Measurements from ENCODE around the gene TREH.
"Not testable (repeated sequence)": the region's sequence is repeated elsewhere in the genome, so short reads cannot be mapped to it uniquely, and the experiment has no call there.

TREH gene

DNA sequence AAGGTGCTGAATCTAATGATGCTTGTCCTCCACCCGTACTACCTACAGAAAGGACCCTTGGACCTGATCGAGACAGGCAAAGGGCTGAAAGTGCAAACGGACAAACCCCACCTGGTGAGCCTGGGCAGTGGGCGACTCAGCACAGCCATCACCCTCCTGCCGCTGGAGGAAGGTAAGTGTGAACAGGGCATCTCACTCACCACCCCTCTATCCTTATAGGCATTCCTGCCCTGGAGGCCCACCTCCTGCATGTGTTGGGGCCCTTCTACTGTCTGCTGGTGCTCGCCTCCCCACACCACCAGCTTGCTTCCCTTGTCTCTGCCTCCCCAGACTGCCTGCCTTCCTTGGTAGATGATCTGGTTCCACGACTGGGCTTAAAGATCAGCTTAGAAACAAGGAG is 64.9 kb downstream of the TREH start:
- Mint-ChIP-seq H3K4me3 (no peak overlapping the region), H3K27me3 (ENCODE audit: low read depth) (peaks cover 25% of the 10 kb centered on the region)

DNA sequence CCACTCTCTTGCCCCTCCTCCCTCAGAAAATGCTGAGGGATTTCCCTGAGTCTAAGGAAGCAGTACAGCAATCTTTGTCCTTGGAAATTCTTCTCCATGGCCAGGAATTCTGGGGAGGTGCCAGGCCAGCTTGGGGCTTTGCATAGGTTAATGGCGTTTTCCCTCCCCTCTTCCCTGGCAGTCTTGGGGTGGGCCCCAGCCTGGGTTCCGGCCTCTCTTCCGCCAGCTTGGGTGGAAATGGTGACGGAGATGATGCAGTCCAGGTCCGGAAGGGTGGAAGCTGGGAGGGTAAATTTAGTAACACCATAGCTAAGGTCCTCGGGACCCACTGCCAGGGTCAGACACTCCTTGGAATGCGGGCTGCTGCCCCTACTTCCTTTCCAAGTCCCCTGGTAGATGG is 67.1 kb downstream of the TREH start:
- Mint-ChIP-seq H3K9me3 (no peaks in the 10 kb centered on the region), H3K27ac (no peak overlapping the region), H3K4me3 (no peak overlapping the region), H3K27me3 (ENCODE audit: low read depth) (peaks cover 36% of the 10 kb centered on the region), H3K36me3 (ENCODE audit: low read depth) (peaks cover 3% of the 10 kb centered on the region), H3K4me1 (ENCODE audit: low read depth) (peaks cover 18% of the 10 kb centered on the region)

More for the DNA sequence above, 64.9 kb downstream of the TREH start:
- no peaks in the 10 kb centered on the region for H3K9me3 Mint-ChIP-seq
- H3K4me1 Mint-ChIP-seq (ENCODE audit: low read depth), result peaks cover 7% of the 10 kb centered on the region
- H3K27ac Mint-ChIP-seq, result no peak overlapping the region
- no peaks in the 10 kb centered on the region for H3K36me3 Mint-ChIP-seq (ENCODE audit: low read depth)

DNA sequence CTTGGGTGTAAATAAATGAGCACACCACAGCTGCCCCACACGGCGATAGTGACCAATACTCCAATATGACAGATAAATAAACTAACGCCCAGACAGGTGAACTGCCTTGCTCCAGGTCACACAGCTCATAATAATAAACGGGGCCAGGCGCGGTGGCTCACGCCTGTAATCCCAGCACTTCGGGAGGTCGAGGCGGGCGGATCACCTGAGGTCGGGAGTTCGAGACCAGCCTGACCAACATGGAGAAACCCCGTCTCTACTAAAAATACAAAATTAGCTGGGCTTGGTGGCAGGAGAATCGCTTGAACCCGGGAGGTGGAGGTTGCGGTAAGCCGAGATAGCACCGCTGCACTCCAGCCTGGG is 68.0 kb downstream of the TREH start:
- H3K27ac Mint-ChIP-seq; H3K36me3 Mint-ChIP-seq (ENCODE audit: low read depth); H3K9me3 Mint-ChIP-seq: not testable (repeated sequence)
- Mint-ChIP-seq H3K4me3 (peak overlapping the region; percentile 53), H3K4me1 (ENCODE audit: low read depth) (peaks cover 22% of the 10 kb centered on the region), H3K27me3 (ENCODE audit: low read depth) (peaks cover 42% of the 10 kb centered on the region)

DNA sequence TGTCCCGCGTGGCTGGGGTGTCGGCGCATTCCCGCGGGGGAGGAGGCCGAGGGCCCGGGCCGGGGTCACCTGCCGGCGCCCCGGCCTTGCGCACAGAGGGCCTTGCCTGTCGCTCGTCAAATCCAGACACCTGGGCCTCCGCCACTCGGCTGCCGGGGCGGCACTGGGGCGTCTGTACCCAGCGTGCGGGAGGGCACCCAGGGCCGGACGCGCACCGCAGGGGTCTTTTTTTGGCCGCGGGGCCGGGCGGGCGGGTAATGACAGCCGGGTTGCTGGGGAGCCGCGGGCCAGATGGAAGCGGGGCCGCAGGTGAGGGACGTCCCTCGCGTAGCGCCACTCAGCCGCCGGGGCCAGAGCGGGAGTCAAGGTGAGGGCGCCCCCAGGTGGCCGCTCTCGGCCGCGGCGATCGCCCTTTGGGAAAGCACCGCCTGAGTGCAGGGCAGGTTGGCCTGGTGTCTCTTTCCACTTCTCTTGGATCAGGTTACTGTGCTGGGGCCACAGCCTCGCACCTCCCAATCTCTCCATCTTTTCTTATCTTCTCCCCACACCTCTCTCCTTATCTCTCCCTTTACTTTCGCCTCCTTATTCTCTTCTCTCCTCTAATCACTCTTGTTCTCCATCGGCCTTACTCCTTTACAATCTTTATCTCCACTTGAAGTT is 68.5 kb downstream of the TREH start:
- H3K27ac Mint-ChIP-seq, result no peak overlapping the region
- H3K9me3 Mint-ChIP-seq, result no peaks in the 10 kb centered on the region
- peaks cover 3% of the 10 kb centered on the region for H3K36me3 Mint-ChIP-seq (ENCODE audit: low read depth)
- H3K4me3 Mint-ChIP-seq, result peak overlapping the region; percentile 53
- H3K4me1 Mint-ChIP-seq (ENCODE audit: low read depth), result peaks cover 22% of the 10 kb centered on the region
- peaks cover 47% of the 10 kb centered on the region for H3K27me3 Mint-ChIP-seq (ENCODE audit: low read depth)

DNA sequence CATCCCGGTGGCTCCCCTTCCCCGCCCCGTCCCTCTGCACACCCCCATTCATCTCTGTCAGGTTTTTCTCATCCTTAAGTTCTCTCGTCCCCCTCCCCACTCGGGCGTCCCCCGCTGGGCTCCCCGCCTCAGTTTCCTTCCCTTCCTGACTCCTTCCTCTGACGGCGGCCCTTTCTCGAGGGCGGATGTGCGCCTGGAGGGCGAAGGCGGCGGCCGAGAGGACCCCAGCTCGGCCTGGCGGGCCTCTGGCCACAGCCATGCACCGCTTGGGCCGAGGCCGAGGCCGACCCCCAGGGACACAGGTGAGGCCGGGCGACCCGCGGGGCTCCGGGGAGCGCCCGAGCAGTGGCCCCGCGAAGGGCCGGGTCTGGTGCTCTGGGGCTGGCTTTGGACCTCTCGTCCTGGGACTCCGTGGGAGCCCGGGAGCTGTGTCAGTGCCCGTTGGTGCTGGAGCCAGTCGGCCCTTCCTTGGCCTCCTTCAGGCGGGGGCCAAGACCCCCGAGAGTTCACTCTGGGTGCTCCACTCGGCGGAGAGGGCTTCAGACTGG is 69.2 kb downstream of the TREH start:
- H3K36me3 Mint-ChIP-seq (ENCODE audit: low read depth), result peaks cover 3% of the 10 kb centered on the region
- no peak overlapping the region for H3K27ac Mint-ChIP-seq
- peaks cover 22% of the 10 kb centered on the region for H3K4me1 Mint-ChIP-seq (ENCODE audit: low read depth)
- H3K4me3 Mint-ChIP-seq, result peak overlapping the region; percentile 69
- H3K27me3 Mint-ChIP-seq (ENCODE audit: low read depth), result peaks cover 47% of the 10 kb centered on the region
- H3K9me3 Mint-ChIP-seq, result no peaks in the 10 kb centered on the region

DNA sequence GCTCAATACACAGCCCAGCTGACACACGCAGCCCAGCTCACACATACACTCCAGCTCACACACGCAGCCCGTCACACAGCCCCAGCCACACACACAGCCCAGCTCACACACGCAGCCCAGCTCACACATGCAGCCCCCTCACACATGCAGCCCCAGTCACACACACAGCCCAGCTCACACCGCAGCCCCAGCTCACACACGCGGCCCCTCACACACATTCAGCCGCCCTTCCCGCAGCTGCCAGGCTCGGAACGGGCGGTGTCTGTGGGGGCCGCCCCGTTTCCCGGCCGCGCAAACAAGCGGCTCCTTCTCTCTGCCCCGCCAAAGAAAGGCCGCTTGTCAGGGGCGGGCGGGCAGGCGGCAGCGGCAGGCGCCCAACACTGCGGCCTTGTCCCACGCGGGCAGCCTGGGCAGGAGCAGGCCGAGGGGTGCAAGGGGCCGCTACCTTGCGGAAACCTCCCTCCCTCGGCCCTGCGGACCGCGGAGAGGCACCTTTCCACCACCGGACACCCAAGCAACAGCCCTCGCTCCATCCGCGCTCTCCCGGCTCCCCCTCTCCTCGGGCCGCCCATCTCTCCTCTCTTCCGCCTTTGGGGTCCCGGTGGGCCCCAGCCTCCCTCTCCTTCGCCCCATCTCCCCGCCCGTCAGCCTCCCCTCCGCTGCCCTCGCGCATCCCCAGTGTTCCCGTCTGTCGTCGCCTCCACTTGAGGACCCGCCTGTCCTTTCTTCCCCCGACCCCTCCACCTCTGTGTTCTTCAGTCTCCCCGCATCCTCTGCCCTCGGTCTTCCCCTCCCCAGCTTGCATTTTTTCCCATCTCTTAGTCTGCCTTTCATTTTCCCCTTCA is 69.8 kb downstream of the TREH start:
- Mint-ChIP-seq H3K4me1 (ENCODE audit: low read depth) (peaks cover 22% of the 10 kb centered on the region), H3K9me3 (no peaks in the 10 kb centered on the region), H3K27me3 (ENCODE audit: low read depth) (peaks cover 47% of the 10 kb centered on the region), H3K36me3 (ENCODE audit: low read depth) (peaks cover 3% of the 10 kb centered on the region), H3K4me3 (peak overlapping the region; percentile 77), H3K27ac (peak overlapping the region; percentile 24)

DNA sequence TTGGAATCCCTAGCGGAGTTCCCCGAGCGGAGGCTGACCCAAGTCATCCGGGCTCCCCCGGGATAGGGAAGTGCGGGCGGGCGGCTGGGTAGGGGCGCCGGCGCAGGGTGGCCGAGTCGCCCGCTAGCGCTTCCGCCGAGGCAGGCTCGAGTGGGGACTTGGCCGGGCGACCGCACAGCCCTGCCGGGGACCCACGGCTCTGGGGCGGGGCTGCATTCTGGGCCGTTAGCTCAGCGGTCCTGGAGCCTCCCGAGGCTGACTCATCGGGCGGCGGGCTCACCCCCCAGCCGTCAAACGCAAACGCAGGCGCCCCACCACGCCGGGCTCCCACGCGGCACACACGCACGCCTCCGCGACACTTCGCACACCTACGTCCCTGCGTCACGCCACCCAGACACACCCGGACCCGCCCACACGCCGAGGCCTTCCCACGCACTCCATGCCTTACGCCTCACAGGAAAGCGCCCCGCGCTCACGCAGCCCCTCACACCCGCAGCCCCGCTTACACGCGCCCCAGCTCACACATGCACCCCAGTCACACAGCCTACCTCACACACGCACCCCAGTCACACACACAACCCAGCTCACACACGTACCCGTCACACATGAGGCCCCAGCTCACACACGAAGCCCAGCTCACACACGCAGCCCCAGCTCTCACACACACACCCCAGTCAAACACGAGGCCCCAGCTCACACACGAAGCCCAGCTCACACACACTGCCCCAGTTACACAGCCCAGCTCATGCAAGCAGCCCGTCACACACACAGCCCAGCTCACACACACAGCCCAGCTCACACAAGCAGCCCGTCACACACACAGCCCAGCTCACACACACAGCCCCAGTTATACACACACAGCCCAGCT is 70.9 kb downstream of the TREH start:
- Mint-ChIP-seq H3K27ac (peak overlapping the region; percentile 24), H3K27me3 (ENCODE audit: low read depth) (peaks cover 44% of the 10 kb centered on the region), H3K9me3 (no peaks in the 10 kb centered on the region), H3K4me1 (ENCODE audit: low read depth) (peaks cover 22% of the 10 kb centered on the region), H3K4me3 (peak overlapping the region; percentile 77), H3K36me3 (ENCODE audit: low read depth) (peaks cover 4% of the 10 kb centered on the region)

DNA sequence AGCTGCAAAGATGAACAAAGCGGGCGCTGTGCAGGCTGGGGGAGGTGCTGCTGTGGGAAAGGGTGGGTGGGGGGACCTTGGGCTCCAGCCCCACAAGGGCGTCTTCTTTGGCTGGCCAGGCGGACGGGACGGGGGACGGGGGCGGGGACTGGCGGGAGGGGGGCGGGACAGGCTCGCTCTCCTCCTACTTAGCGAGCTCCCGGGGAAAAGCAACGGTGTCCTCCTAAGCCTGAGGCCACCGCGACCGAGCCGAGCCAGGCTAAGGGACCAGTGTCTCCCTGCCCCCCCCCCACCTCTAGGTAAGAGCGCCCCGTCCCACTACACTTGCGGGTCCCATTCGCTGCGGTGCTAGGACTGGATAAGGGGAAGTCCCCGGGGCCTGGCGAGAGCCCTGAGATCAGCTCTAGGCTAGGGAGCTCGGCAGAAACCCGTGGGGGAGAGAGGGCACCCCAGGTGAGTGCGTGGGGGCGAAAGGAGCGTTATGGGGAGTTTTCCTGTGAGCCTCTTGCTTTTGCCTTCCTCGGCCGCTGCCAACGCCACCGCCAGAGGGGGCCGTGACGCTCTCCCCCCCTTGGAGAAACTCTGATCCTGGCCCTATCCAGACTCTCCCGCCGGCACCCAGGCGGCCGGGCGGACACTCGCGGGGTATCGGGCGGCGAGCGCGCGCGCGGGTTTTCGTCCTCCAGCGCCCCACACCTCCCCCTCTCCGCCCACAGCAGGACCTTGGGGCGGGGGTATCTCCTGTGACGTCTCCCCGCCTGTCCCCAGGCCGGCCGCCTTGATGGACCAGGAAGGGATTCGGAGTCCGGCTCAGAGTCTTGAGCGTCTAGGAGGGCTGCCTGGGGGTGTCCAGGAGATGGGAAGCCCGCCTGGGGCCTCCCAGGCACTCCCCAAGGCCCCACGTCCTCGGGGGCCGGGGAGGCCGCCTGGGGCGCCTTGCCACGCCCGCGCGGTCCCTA is 71.8 kb downstream of the TREH start, which contains the start of gene PHLDB1:
TSS of gene PHLDB1 (plus strand) at position 215 of the 959 bp plus-strand sequence. CDS start 6,222 bp downstream, outside the sequence.
- Mint-ChIP-seq H3K27me3 (ENCODE audit: low read depth) (peaks cover 41% of the 10 kb centered on the region), H3K4me3 (peak within 1 kb of the TSS; percentile 77), H3K27ac (no peak within 1 kb of the TSS)

More for the DNA sequence above, 71.8 kb downstream of the TREH start, which contains the start of gene PHLDB1:
- H3K36me3 Mint-ChIP-seq (ENCODE audit: low read depth), result peaks cover 8% of the 10 kb centered on the region
- no peaks in the 10 kb centered on the region for H3K9me3 Mint-ChIP-seq
- peaks cover 22% of the 10 kb centered on the region for H3K4me1 Mint-ChIP-seq (ENCODE audit: low read depth)

Measured in T-helper 1 cell treated with Interleukin-12 subunit alpha and Interleukin-12 subunit beta and Interleukin-4 antibody, amounts not matched to agents 30 μg/mL and 1 μg/mL, for 36 hours (primary cell).